Stimulated activated CD8-positive, alpha-beta memory T cell treated with anti-CD3 and anti-CD28 coated beads, Interleukin-7, amount 100 ng/mL, for 1 hour (primary cell): Measurements from ENCODE around the gene MYL12B.
"Not testable (repeated sequence)": the region's sequence is repeated elsewhere in the genome, so short reads cannot be mapped to it uniquely, and the experiment has no call there.

ENCODE experiments used
- DNase-seq, 2 donors: peaks; one replicate each; pipeline ENCODE4 v3.0.0-alpha.2; 2020; ENCODE audit warnings: low read depth in 2 of 2

MYL12B gene

GRCh38 chr18:3297025-3297984 lies 35.4 kb downstream of the MYL12B start:
- peak; percentile 83 to 85 for DNase-seq

DNA sequence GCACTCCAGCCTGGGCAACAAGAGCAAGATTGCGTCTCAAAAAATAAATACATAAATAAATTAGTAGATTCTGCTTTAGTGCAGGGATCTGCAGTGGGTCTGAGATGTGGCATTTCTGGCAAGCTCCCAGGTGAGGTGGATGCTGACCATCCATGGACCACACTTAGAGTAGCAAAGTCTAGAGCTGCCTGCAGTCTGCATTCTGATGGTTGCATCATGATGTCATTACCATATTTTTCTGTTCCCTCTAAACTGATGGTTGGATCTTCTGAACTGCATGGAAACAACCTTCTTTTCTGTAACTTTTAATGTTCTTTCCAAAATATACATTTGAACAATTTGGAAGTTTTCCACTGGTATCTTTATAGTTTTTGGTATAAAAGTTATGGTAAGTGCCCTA lies 42.9 kb downstream of the MYL12B start:
- no peak for DNase-seq

GRCh38 chr18:3305354-3305762 lies 43.4 kb downstream of the MYL12B start:
- DNase-seq = peak in 1 of 2 donors; percentile 1

DNA sequence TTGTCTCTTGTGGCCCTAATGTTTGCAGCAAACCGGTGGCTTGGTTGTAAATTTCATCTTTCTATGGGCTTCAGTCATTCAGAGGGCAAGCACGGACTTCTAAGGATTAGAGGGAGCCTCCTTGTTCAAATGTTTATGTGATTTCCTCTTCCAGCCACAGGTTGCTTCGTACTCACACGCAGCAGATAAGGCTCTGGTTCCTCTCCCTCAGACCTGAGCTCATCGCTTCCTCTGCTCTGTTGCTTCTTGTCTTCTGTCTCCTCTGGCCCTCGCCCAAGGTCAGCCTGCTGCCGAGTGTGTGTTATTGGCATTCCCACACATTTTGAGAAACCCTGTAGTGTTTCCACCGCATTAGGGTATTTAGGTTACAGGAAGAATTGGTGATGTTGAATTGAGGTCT lies 44.0 kb downstream of the MYL12B start:
- no peak for DNase-seq

DNA sequence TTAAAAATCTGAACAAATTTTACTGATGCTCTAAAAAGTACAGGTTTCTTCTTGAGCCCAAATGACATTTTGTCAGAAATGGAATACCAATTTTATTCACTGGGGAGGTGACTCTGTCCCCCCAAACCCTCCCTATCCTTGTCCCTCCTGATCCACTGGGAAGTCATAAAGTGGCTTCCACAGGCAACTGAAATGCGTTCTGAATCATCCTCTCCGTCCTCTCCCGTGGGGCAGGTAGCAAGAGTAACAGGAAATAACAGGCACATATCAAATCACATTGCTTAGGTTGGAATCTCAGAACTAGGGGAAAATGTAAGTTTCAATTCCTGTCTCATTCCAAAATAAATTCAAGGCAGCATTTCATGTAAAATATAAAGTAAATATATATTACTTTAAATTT lies 44.5 kb downstream of the MYL12B start:
- no peak for DNase-seq

DNA sequence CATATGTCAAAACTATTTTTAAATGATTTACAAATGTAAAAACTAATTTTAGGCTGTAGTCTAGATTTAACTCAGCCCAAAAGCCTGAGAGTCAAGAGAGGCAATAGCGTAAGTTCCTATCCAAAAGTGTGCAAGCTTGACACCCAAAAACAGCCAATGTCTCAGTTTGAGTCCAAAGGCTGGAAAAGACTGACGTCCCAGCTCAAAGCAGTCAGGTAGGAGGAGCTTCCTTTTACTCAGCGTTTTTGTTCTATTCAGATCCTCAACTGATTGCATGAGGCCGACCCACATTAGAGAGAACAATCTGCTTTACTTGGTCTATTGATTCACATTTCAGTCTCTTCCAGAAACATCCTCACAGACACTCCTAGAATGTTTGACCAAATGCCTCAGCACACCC lies 51.8 kb downstream of the MYL12B start:
- no peak for DNase-seq

GRCh38 chr18:3315344-3315743 lies 53.4 kb downstream of the MYL12B start:
- DNase-seq = not testable (repeated sequence)

DNA sequence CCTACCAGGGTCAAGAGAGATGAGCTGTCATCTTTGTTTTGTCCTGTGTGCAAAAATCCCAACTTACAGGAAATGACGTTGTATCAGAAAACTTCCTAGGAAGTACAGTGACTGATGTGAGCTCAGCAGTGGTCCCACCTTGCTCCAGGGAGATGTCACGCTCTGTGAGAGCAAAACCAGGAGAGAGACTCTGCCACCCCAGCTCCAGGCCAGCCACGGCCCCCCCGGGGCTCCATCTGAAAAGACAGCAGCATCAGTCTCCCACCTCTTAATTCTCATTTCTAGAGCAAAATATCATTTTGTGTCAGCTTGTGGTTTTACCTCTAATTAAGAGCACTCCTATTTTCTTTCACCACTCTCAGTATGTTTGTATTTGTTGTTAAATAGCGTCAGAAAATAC lies 57.5 kb downstream of the MYL12B start:
- no peak for DNase-seq

- DNase-seq = no peak
Measured at GRCh38 chr18:3319894-3320454, 58.0 kb downstream of the MYL12B start.

- no peak for DNase-seq
Measured at GRCh38 chr18:3321133-3321812, 59.3 kb downstream of the MYL12B start.

DNA sequence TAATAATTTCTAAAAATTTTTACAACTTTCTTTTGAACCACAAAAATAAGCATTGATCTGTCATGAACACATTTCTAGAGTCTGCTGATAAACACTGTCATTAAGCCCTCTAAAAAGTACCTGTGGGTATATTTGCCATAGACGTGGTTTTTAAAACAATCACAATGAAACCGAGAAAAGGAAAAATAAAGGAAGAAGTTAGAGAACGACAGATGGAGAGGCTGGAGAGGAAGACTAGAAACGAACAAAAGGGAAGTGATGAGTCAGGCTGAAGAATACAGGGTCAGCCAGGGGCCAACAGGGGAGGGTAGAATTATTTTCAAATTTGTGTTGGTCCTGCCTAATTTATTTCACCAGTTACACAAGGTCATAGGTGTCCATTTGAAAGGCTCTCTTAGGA lies 62.0 kb downstream of the MYL12B start:
- no peak for DNase-seq
